K562 (cell line): Measurements from ENCODE around the gene MFSD2B. TPM values are rescaled to one million over a fixed set of nuclear protein-coding genes. Genes with fewer than 3 reads are reported as not detected.

Experiments used
- ATAC-seq: fragments of 200-7000 bp; cut with Tn5 transposase; 3 replicates; pipeline ENCODE4 v1.9.1; 2020; ENCODE audit warnings: moderate library complexity
- BruUV-seq: library from RNA; stranded (reverse); fragments of 400-500 nt; replicated peaks from 2 replicates; lab custom pipeline; 2021; lab: Mats Ljungman, UMichigan
- CTCF ChIA-PET: fragments of 300-600 bp; formaldehyde crosslinking; extraction: SDS; loops from one replicate; lab custom pipeline; 2021; ENCODE audit warnings: low intra/inter-chr PET ratio; lab: Yijun Ruan, JAX
- POLR2A ChIA-PET: fragments of 300-600, 350-650 bp; sonication (Branson Sonifier 250); formaldehyde crosslinking; extraction: SDS; loops from one replicate; lab custom pipeline; 2021; ENCODE audit warnings: antibody characterized with exemption, inconsistent platforms; lab: Yijun Ruan, JAX
- DNase-seq, 4 experiments: peaks; one replicate each; pipeline versions ENCODE4 v3.0.0 to v3.0.0-alpha.2; 2011 to 2018; ENCODE audit warnings: low spot score in 3 of 4, mixed read lengths in 3 of 4; ENCODE audit errors: extremely low read depth in 1 of 4
- FAIRE-seq: peaks from 2 replicates; lab custom pipeline; 2011; peaks lifted over from hg19 to GRCh38; lab: Jason Lieb, UNC
- H2AFZ ChIP-seq: 2 replicates; pipeline ENCODE4 v1.6.0; 2011; ENCODE audit warnings: low read depth, low read length, control low read depth, inconsistent platforms
- H3K27ac ChIP-seq: fragments of 200-600 bp; 3 replicates; pipeline ENCODE4 v1.8.0; 2011; ENCODE audit warnings: low read depth, mild to moderate bottlenecking, control low read depth, inconsistent platforms, low read length, moderate library complexity, mixed read lengths; ENCODE audit errors: extremely low read depth
- H3K27me3 ChIP-seq, 2 experiments: fragments of 300-600 bp in 1 of 2; 2 replicates in 1 of 2; 3 replicates in 1 of 2; pipeline versions ENCODE4 v1.6.0 to v1.8.0; 2011; ENCODE audit warnings: inconsistent platforms in 2 of 2, low read length in 2 of 2, mild to moderate bottlenecking in 1 of 2, mixed read lengths in 1 of 2, moderate library complexity in 1 of 2; ENCODE audit not compliant: control insufficient read depth in 2 of 2, insufficient read depth in 2 of 2
- H3K36me3 ChIP-seq: fragments of 300-600 bp; 3 replicates; pipeline ENCODE4 v1.8.0; 2011; ENCODE audit warnings: mild to moderate bottlenecking, low read length, inconsistent platforms; ENCODE audit not compliant: control insufficient read depth, insufficient read depth
- H3K4me1 ChIP-seq, 2 experiments: fragments of 200-600 bp in 1 of 2; replicated peaks in 1 of 2; 2 replicates in 1 of 2; 3 replicates in 1 of 2; pipeline versions ENCODE4 v1.5.1 to v1.8.0; 2011; ENCODE audit warnings: inconsistent platforms in 2 of 2, low read length in 2 of 2, mild to moderate bottlenecking in 1 of 2, mixed read lengths in 1 of 2, moderate library complexity in 1 of 2; ENCODE audit not compliant: control insufficient read depth in 2 of 2, insufficient read depth in 2 of 2
- H3K4me2 ChIP-seq: 2 replicates; pipeline ENCODE4 v1.6.1; 2011; ENCODE audit warnings: low read length, control low read depth, inconsistent platforms, mixed read lengths; ENCODE audit not compliant: insufficient read depth
- H3K4me3 ChIP-seq: fragments of 200-600 bp; sonication (generic), shearing (Covaris generic); 2 replicates; pipeline ENCODE4 v1.5.1; 2016; ENCODE audit warnings: control low read depth, inconsistent platforms
- H3K79me2 ChIP-seq: fragments of 200-600 bp; 3 replicates; pipeline ENCODE4 v1.8.0; 2011; ENCODE audit warnings: low read length, inconsistent platforms; ENCODE audit not compliant: control insufficient read depth, insufficient read depth
- H3K9ac ChIP-seq, 2 experiments: 2 replicates each; pipeline versions ENCODE4 v1.6.0 to v1.6.1; 2011; ENCODE audit warnings: low read depth in 2 of 2, low read length in 2 of 2, control low read depth in 1 of 2, inconsistent platforms in 1 of 2, mild to moderate bottlenecking in 1 of 2, mixed read lengths in 1 of 2; ENCODE audit not compliant: insufficient read depth in 1 of 2
- H3K9me1 ChIP-seq: one replicate; pipeline ENCODE4 v1.6.0; 2011; ENCODE audit warnings: inconsistent platforms, mild to moderate bottlenecking, low read length, moderate library complexity; ENCODE audit not compliant: control insufficient read depth, insufficient read depth
- H3K9me3 ChIP-seq: replicated peaks from 2 replicates; pipeline ENCODE4 v1.5.1; 2011; ENCODE audit warnings: low read depth, low read length, inconsistent platforms; ENCODE audit not compliant: control insufficient read depth, insufficient read depth
- H4K20me1 ChIP-seq: replicated peaks from 2 replicates; pipeline ENCODE4 v1.6.1; 2011; ENCODE audit warnings: low read length, inconsistent platforms, mixed read lengths; ENCODE audit not compliant: control insufficient read depth, insufficient read depth
- JUNB ChIP-seq: fragments of 450-650 bp; formaldehyde crosslinking; conservative IDR thresholded peaks from 2 replicates; pipeline ENCODE4 v1.4.0; 2020; ENCODE audit warnings: mild to moderate bottlenecking
- MTA3 ChIP-seq: fragments of 450-650 bp; formaldehyde crosslinking; IDR thresholded peaks from 2 replicates; pipeline ENCODE4 v1.6.1; 2017; ENCODE audit warnings: mild to moderate bottlenecking, borderline replicate concordance
- PHB ChIP-seq: fragments of 250-450 bp; sonication (Bioruptor Pico); IDR thresholded peaks from 2 replicates; pipeline ENCODE4 v1.5.0; 2021
- POLR2G ChIP-seq: fragments of 200-400 bp; formaldehyde crosslinking; IDR thresholded peaks from 2 replicates; pipeline ENCODE4 v1.6.1; 2017; ENCODE audit warnings: low read depth, mild to moderate bottlenecking, antibody characterized with exemption, low read length, moderate library complexity
- RFX7 ChIP-seq: fragments of 250-450 bp; sonication (Bioruptor Pico); IDR thresholded peaks from 2 replicates; pipeline ENCODE4 v1.5.1; 2021; ENCODE audit warnings: mild to moderate bottlenecking
- ZFX ChIP-seq: sonication (generic); formaldehyde crosslinking; IDR thresholded peaks from 2 replicates; pipeline ENCODE4 v1.8.0; 2022; ENCODE audit warnings: mild to moderate bottlenecking, missing genetic modification reagents, moderate library complexity
- whole genome bisulfite sequencing: fragments of 100-300 bp; shearing (Covaris generic); methylation state at CpG from one replicate; pipeline ENCODE4 v1.1.6; 2016; ENCODE audit warnings: low coverage, mixed read lengths; ENCODE audit not compliant: insufficient coverage; ENCODE audit errors: missing lambda C conversion rate; 5-methylcytosine and 5-hydroxymethylcytosine counted together
- in situ Hi-C: fragments of 300-500 bp; cut with MboI; formaldehyde crosslinking; loops from 4 replicates; pipeline ENCODE4 v1.15.0; 2018; ENCODE audit warnings: inconsistent platforms, mixed read lengths
- intact Hi-C: fragments of 100-400 bp; cut with micrococcal nuclease; formaldehyde crosslinking; loops from 2 replicates; pipeline ENCODE4 v1.14.2; 2022
- polyA plus RNA-seq, 8 experiments: library from polyadenylated mRNA; depleted of rRNA in 4 of 8; stranded (reverse) in 5 of 8; unstranded in 3 of 8; fragments of >200 nt; fragmentation: Nextera tagmentation in 2 of 8; fragmentation: Illumina TruSeq in 1 of 8; extraction: Ambion mirVana in 2 of 8; extraction: Trizol in 1 of 8; gene quantifications; 2 replicates each; pipeline versions ENCODE4 v1.2.1 to v1.2.3, GENCODE V29; 2011 to 2014; ENCODE audit warnings: inconsistent platforms in 1 of 8, missing spikeins in 1 of 8
- total RNA-seq, 7 experiments: library from RNA; depleted of rRNA in 6 of 7; stranded (reverse); fragments of >200 nt in 6 of 7; fragmentation: Illumina TruSeq in 2 of 7; extraction: Trizol in 2 of 7; gene quantifications; 2 replicates each; pipeline versions ENCODE4 v1.2.1 to v1.2.3, GENCODE V29; 2011 to 2021; ENCODE audit warnings: low replicate concordance in 1 of 7
- TF ChIP-seq, protein P1 (sequence below): fragments of 450-650 bp; formaldehyde crosslinking; IDR thresholded peaks from 2 replicates; pipeline ENCODE4 v1.4.0; 2020; ENCODE audit warnings: mild to moderate bottlenecking, moderate library complexity
- TF ChIP-seq, protein P2 (sequence below): IDR thresholded peaks from 3 replicates; pipeline ENCODE4 v1.6.1; 2011; ENCODE audit warnings: borderline replicate concordance, mild to moderate bottlenecking, moderate library complexity; ENCODE audit not compliant: insufficient read length; ENCODE audit errors: extremely low read depth

The MFSD2B gene
- total and polyA plus RNA-seq, 9 of the 15 experiments (the other 6 are each of a cell fraction or from before 2014, with no cell fraction given): 2.6 to 10.9 (median 6.8) TPM

DNA sequence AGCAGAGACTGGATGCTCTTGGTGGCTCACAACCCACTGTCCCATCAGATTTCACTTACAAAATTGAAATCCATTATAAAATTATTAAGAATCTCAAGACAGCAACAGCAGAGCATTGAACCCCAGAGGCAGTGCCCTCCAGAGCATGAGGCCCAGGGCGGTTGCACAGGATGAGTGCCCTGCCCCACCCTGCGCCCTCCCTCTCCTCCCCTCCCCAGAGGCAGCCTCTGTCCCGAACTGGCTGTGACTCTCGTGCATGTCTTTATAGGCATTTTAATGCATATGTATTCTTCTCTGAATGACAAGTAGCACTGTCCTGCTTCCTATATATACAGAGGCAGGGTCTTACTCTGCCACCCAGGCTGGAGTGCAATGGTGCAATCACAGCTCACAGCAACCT, 10.4 kb downstream of the MFSD2B start:
- POLR2A ChIA-PET: interaction anchor here (0.7 to 1.4 kb wide), 2 partner anchors 8 to 10 kb away, joined by 3 read pairs; partner anchors contain the start of gene MFSD2B
- H3K36me3 ChIP-seq: peaks cover 32% of the 10 kb centered on the region
- no peak overlapping the region for H3K27ac ChIP-seq
- H3K79me2 ChIP-seq: no peaks in the 10 kb centered on the region
- H3K9me1 ChIP-seq: peaks cover 3% of the 10 kb centered on the region
- no peaks in the 10 kb centered on the region for H3K9me3 ChIP-seq
- no TSS peak for BruUV-seq
- no peak overlapping the region for H3K4me3 ChIP-seq
- 31% methylated on average over 2 of the region's 4 CpGs for WGBS
- H2AFZ ChIP-seq: no peak overlapping the region
- FAIRE-seq: no peak
- no peaks in the 10 kb centered on the region for H3K27me3 ChIP-seq
- DNase-seq: no peak
- CTCF ChIA-PET: no interaction called here
- TF ChIP-seq PHB (no peak), POLR2G (0 out of 2 replicates have a peak, but pooled peaks have one; percentile 24)
- peaks cover 9 to 43% of the 10 kb centered on the region in 2 experiments; a peak in 4 of 5 replicates for H3K4me1 ChIP-seq
- no peak for ATAC-seq
- H4K20me1 ChIP-seq: peaks cover 14% of the 10 kb centered on the region
- in situ Hi-C loops (no loop called here), intact Hi-C loops (loop anchor here (5.0 kb wide), 1 partner anchor 42 kb away; no protein-coding TSS in a partner anchor)
- H3K9ac ChIP-seq: no peak overlapping the region
- H3K4me2 ChIP-seq: no peak overlapping the region

DNA sequence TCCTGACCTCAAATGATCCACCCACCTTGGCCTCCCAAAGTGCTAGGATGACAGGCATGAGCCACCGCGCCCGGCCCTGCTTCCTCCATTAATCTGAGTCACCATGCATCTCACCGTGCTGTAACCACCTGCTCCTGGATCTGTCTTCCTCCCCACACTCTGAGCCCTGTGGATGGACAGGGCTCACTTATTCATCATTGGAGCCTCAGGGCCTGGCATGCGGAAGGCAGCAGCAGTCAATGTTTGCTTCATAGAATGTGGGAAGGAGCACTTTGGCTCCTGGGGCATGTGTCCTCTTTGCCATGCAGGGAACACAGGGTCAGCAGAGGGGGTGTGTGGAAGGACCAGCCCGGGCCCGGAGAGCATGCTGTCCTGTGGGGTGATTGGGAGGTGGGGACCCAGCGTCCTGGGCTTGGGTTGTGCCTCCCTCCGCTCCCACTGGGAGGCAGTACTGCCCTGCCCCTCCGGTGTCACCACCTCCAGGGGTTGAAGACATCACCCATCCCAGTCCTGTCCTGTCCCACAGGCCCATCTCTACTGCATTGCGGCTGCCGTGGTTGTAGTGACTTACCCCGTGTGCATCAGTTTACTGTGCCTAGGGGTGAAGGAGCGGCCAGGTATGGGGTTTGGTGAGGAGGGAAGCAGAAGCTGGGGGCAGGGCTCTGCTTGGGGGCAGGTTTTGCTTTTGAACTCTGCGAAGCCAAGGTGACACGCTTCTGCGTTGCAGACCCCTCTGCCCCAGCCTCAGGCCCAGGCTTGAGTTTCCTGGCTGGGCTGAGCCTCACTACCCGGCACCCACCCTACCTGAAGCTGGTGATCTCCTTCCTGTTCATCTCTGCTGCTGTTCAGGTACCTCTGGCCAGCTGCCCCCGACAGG, 11.5 kb downstream of the MFSD2B start:
- Histone ChIP-seq H2AFZ (no peak overlapping the region), H3K36me3 (peaks cover 40% of the 10 kb centered on the region), H3K4me1 (peaks cover under 1 to 35% of the 10 kb centered on the region in 2 experiments; a peak in 4 of 5 replicates), H3K79me2 (no peaks in the 10 kb centered on the region), H3K4me2 (no peak overlapping the region), H3K9me3 (no peaks in the 10 kb centered on the region), H3K27me3 (no peaks in the 10 kb centered on the region), H3K9ac (peak overlapping the region in 1 of 2 experiments; percentile 48; a peak in 1 of 4 replicates), H3K27ac (no peak overlapping the region), H3K4me3 (no peak overlapping the region), H4K20me1 (peaks cover 14% of the 10 kb centered on the region), H3K9me1 (peaks cover 3% of the 10 kb centered on the region)
- BruUV-seq: no TSS peak
- in situ Hi-C loops: no loop called here
- DNase-seq: peak; percentile 55 to 74 (median 73)
- intact Hi-C loops: loop anchor here (1.0 to 5.0 kb wide), 3 partner anchors 41 to 143 kb away; partner anchors contain the start of gene TP53I3
- ChIA-PET POLR2A (interaction anchor here (0.7 to 1.2 kb wide), 2 partner anchors 9 kb away, joined by 3 read pairs; no protein-coding TSS in a partner anchor), CTCF (interaction anchor here (0.7 to 1.0 kb wide), 2 partner anchors 141 to 143 kb away, joined by 3 to 4 read pairs; no protein-coding TSS in a partner anchor)
- 62% methylated on average over 17 of the region's 19 CpGs for WGBS
- peak; percentile 89 for FAIRE-seq
- peak; percentile 93 for ATAC-seq
- TF ChIP-seq JUNB (CRISPR knock-in tag): no peak
- TF ChIP-seq, protein P1, sequence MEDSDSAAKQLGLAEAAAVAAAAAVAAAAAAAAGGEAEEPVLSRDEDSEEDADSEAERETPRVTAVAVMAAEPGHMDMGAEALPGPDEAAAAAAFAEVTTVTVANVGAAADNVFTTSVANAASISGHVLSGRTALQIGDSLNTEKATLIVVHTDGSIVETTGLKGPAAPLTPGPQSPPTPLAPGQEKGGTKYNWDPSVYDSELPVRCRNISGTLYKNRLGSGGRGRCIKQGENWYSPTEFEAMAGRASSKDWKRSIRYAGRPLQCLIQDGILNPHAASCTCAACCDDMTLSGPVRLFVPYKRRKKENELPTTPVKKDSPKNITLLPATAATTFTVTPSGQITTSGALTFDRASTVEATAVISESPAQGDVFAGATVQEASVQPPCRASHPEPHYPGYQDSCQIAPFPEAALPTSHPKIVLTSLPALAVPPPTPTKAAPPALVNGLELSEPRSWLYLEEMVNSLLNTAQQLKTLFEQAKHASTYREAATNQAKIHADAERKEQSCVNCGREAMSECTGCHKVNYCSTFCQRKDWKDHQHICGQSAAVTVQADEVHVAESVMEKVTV (CRISPR knock-in tag): 0 out of 2 replicates have a peak, but pooled peaks have one; percentile 21
- TF ChIP-seq, protein P2, sequence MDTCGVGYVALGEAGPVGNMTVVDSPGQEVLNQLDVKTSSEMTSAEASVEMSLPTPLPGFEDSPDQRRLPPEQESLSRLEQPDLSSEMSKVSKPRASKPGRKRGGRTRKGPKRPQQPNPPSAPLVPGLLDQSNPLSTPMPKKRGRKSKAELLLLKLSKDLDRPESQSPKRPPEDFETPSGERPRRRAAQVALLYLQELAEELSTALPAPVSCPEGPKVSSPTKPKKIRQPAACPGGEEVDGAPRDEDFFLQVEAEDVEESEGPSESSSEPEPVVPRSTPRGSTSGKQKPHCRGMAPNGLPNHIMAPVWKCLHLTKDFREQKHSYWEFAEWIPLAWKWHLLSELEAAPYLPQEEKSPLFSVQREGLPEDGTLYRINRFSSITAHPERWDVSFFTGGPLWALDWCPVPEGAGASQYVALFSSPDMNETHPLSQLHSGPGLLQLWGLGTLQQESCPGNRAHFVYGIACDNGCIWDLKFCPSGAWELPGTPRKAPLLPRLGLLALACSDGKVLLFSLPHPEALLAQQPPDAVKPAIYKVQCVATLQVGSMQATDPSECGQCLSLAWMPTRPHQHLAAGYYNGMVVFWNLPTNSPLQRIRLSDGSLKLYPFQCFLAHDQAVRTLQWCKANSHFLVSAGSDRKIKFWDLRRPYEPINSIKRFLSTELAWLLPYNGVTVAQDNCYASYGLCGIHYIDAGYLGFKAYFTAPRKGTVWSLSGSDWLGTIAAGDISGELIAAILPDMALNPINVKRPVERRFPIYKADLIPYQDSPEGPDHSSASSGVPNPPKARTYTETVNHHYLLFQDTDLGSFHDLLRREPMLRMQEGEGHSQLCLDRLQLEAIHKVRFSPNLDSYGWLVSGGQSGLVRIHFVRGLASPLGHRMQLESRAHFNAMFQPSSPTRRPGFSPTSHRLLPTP: no peak
- TF ChIP-seq RFX7 (CRISPR knock-in tag): no peak
- TF ChIP-seq ZFX (CRISPR knock-in tag): no peak
- no peak for TF ChIP-seq MTA3
